Measurements from ENCODE around the gene PGS1. TPM values are rescaled to one million over a fixed set of nuclear protein-coding genes. Genes with fewer than 3 reads are reported as not detected.

PGS1 gene
- total and polyA plus RNA-seq, 2 donors from 2014 or later = 15.6 to 65.4 TPM

GRCh38 chr17:78450696-78451345 is 72.4 kb downstream of the PGS1 start:
- no peak overlapping the region for H3K4me3 ChIP-seq (ENCODE audit: low read length in 3 of 3)
- FAIRE-seq = no peak
- intact Hi-C loops (cut with DNase I) = no loop called here

GRCh38 chr17:78451753-78452152 is 73.3 kb downstream of the PGS1 start:
- Histone ChIP-seq H3K36me3 (ENCODE audit: control insufficient read depth in 2 of 3, insufficient read depth in 3 of 3, low read length in 3 of 3) (no peaks in the 10 kb centered on the region), H3K4me3 (ENCODE audit: low read length in 3 of 3) (no peak overlapping the region), H3K9ac (ENCODE audit: low read length in 3 of 3) (no peak overlapping the region), H3K27ac (ENCODE audit: low read depth in 2 of 2, low read length in 2 of 2) (no peak overlapping the region), H3K4me1 (ENCODE audit: control insufficient read depth in 2 of 3, insufficient read depth in 2 of 3, low read depth in 1 of 3, low read length in 3 of 3) (no peaks in the 10 kb centered on the region), H3K9me3 (ENCODE audit: control insufficient read depth in 2 of 3, insufficient read depth in 1 of 3, low read length in 3 of 3) (no peaks in the 10 kb centered on the region), H3K27me3 (ENCODE audit: control insufficient read depth, insufficient read depth, low read length) (no peaks in the 10 kb centered on the region)
- TF ChIP-seq, protein P1, sequence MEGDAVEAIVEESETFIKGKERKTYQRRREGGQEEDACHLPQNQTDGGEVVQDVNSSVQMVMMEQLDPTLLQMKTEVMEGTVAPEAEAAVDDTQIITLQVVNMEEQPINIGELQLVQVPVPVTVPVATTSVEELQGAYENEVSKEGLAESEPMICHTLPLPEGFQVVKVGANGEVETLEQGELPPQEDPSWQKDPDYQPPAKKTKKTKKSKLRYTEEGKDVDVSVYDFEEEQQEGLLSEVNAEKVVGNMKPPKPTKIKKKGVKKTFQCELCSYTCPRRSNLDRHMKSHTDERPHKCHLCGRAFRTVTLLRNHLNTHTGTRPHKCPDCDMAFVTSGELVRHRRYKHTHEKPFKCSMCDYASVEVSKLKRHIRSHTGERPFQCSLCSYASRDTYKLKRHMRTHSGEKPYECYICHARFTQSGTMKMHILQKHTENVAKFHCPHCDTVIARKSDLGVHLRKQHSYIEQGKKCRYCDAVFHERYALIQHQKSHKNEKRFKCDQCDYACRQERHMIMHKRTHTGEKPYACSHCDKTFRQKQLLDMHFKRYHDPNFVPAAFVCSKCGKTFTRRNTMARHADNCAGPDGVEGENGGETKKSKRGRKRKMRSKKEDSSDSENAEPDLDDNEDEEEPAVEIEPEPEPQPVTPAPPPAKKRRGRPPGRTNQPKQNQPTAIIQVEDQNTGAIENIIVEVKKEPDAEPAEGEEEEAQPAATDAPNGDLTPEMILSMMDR (IDR thresholded peaks at IDR 0.05; ENCODE audit: borderline replicate concordance, extremely low read depth, insufficient read depth) = no peak
- FAIRE-seq = no peak
- no peak for DNase-seq
- intact Hi-C loops (cut with DNase I) = no loop called here

More at GRCh38 chr17:78450696-78451345, 72.4 kb downstream of the PGS1 start:
- Histone ChIP-seq H3K9me3 (ENCODE audit: control insufficient read depth in 2 of 3, insufficient read depth in 1 of 3, low read length in 3 of 3) (no peaks in the 10 kb centered on the region), H3K27me3 (ENCODE audit: control insufficient read depth, insufficient read depth, low read length) (no peaks in the 10 kb centered on the region), H3K9ac (ENCODE audit: low read length in 3 of 3) (no peak overlapping the region), H3K36me3 (ENCODE audit: control insufficient read depth in 2 of 3, insufficient read depth in 3 of 3, low read length in 3 of 3) (no peaks in the 10 kb centered on the region), H3K4me1 (ENCODE audit: control insufficient read depth in 2 of 3, insufficient read depth in 2 of 3, low read depth in 1 of 3, low read length in 3 of 3) (no peaks in the 10 kb centered on the region), H3K27ac (ENCODE audit: low read depth in 2 of 2, low read length in 2 of 2) (no peak overlapping the region)
- no peak for DNase-seq
- TF ChIP-seq, protein P1 (IDR thresholded peaks at IDR 0.05; ENCODE audit: borderline replicate concordance, extremely low read depth, insufficient read depth) = no peak

DNA sequence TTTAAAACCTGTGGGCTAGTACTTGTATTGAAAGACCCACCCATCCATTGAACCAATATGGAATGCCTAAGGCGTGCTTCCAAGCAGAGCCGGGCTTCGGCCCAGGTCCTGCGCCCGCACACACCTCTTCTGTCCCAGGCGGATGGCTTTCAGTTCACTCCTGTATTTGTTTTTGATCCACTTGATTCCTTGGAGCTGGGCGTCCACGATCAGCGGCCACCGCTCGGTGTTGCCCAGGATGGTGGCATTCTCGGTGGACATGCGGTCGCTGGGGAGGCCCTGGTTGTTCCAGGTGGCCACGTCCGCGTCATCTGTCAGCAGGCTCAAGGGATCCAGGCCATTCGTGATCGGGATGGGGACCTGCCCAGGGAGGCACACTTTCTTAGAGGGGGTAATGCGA is 75.9 kb downstream of the PGS1 start:
- no peaks in the 10 kb centered on the region for H3K4me1 ChIP-seq (ENCODE audit: control insufficient read depth in 2 of 3, insufficient read depth in 2 of 3, low read depth in 1 of 3, low read length in 3 of 3)
- H3K36me3 ChIP-seq (ENCODE audit: control insufficient read depth in 2 of 3, insufficient read depth in 3 of 3, low read length in 3 of 3) = no peaks in the 10 kb centered on the region
- H3K9ac ChIP-seq (ENCODE audit: low read length in 3 of 3) = no peak overlapping the region
- H3K27ac ChIP-seq (ENCODE audit: low read depth in 2 of 2, low read length in 2 of 2) = no peak overlapping the region
- H3K9me3 ChIP-seq (ENCODE audit: control insufficient read depth in 2 of 3, insufficient read depth in 1 of 3, low read length in 3 of 3) = no peaks in the 10 kb centered on the region
- H3K4me3 ChIP-seq (ENCODE audit: low read length in 3 of 3) = no peak overlapping the region
- no peak for DNase-seq
- no peak for FAIRE-seq
- H3K27me3 ChIP-seq (ENCODE audit: control insufficient read depth, insufficient read depth, low read length) = no peaks in the 10 kb centered on the region
- TF ChIP-seq, protein P1 (IDR thresholded peaks at IDR 0.05; ENCODE audit: borderline replicate concordance, extremely low read depth, insufficient read depth) = no peak
- intact Hi-C loops (cut with DNase I) = no loop called here

DNA sequence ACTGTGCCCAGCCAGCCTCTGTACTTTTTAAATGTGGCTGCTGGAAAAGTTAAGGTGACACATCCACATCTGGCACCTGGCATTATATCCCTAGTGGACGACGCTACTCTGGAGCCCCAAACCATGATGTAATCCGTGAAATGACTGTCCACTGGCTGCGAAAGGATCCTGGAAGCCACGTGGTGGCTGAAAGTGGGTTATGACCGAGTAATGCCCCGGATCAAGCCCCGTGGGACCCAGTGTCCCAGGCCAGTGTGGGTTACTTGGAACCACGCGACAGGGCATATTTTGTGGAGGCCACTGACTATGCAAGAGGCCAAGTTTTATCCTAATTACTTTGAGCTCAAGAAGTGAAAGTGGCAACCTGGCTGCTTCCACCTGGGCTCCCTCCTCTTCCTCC is 79.6 kb downstream of the PGS1 start:
- H3K9ac ChIP-seq (ENCODE audit: low read length in 3 of 3) = no peak overlapping the region
- DNase-seq (no peak), FAIRE-seq (no peak)
- no peaks in the 10 kb centered on the region for H3K27me3 ChIP-seq (ENCODE audit: control insufficient read depth, insufficient read depth, low read length)
- intact Hi-C loops (cut with DNase I) = no loop called here
- no peaks in the 10 kb centered on the region for H3K36me3 ChIP-seq (ENCODE audit: control insufficient read depth in 2 of 3, insufficient read depth in 3 of 3, low read length in 3 of 3)
- no peaks in the 10 kb centered on the region for H3K9me3 ChIP-seq (ENCODE audit: control insufficient read depth in 2 of 3, insufficient read depth in 1 of 3, low read length in 3 of 3)
- TF ChIP-seq, protein P1 (IDR thresholded peaks at IDR 0.05; ENCODE audit: borderline replicate concordance, extremely low read depth, insufficient read depth) = no peak
- H3K27ac ChIP-seq (ENCODE audit: low read depth in 2 of 2, low read length in 2 of 2) = no peak overlapping the region
- H3K4me1 ChIP-seq (ENCODE audit: control insufficient read depth in 2 of 3, insufficient read depth in 2 of 3, low read depth in 1 of 3, low read length in 3 of 3) = no peaks in the 10 kb centered on the region
- H3K4me3 ChIP-seq (ENCODE audit: low read length in 3 of 3) = no peak overlapping the region

Measured in kidney (tissue), 14 donors.